Loucy (cell line): ENCODE measurements around the gene GPC5.

Experiments
- EZH2phosphoT487 ChIP-seq: fragments of 200-600 bp; IDR thresholded peaks from 2 replicates; pipeline ENCODE4 v1.6.1; 2018; ENCODE audit warnings: antibody characterized with exemption, mild to moderate bottlenecking, moderate library complexity, borderline replicate concordance
- TF ChIP-seq, protein P1 (sequence below): fragments of 200-600 bp; sonication (generic); conservative IDR thresholded peaks from 2 replicates; pipeline ENCODE4 v1.5.1; 2014; ENCODE audit warnings: mild to moderate bottlenecking, antibody characterized with exemption, low read length

DNA sequence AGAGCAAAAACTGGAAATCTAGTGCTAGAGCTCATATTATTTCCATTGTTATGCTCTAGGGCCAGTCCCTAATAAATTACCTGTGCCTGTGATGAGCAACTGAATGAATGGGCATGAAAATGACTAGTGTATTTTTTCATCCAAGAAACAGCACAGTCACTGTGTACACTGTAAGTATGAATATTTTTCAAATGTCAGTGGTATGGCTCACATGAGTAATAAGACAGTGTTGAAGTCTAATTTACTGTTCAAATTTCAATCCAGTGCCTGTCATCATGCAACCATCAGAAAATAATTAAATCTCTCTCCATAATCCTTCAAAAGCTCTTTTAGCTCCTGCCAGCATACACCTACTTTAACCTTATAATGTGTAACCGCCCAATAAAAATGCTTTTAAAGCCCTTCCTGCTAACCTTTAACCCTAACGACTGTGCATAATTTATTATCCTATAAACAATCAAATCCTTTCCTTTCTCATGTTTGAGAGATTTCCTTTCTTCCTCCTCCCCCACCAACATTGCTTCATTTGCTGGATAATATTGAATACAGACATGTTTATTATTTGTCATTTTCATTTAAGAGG is 378.3 kb downstream of the GPC5 start:
- TF ChIP-seq, protein P1, sequence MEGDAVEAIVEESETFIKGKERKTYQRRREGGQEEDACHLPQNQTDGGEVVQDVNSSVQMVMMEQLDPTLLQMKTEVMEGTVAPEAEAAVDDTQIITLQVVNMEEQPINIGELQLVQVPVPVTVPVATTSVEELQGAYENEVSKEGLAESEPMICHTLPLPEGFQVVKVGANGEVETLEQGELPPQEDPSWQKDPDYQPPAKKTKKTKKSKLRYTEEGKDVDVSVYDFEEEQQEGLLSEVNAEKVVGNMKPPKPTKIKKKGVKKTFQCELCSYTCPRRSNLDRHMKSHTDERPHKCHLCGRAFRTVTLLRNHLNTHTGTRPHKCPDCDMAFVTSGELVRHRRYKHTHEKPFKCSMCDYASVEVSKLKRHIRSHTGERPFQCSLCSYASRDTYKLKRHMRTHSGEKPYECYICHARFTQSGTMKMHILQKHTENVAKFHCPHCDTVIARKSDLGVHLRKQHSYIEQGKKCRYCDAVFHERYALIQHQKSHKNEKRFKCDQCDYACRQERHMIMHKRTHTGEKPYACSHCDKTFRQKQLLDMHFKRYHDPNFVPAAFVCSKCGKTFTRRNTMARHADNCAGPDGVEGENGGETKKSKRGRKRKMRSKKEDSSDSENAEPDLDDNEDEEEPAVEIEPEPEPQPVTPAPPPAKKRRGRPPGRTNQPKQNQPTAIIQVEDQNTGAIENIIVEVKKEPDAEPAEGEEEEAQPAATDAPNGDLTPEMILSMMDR = no peak
- TF ChIP-seq EZH2phosphoT487 = no peak
